HG02884 (cell line): ENCODE results near the gene SLC48A1.

Experiments used
- ATAC-seq: cut with Tn5 transposase; IDR thresholded peaks from one replicate; pipeline ENCODE4 v1.9.1; 2021; ENCODE audit warnings: mild to moderate bottlenecking, moderate library complexity; ENCODE audit not compliant: unreplicated experiment

Gene SLC48A1

GRCh38 chr12:47821346-47821706 is 48.3 kb downstream of the SLC48A1 start:
- no peak for ATAC-seq

DNA sequence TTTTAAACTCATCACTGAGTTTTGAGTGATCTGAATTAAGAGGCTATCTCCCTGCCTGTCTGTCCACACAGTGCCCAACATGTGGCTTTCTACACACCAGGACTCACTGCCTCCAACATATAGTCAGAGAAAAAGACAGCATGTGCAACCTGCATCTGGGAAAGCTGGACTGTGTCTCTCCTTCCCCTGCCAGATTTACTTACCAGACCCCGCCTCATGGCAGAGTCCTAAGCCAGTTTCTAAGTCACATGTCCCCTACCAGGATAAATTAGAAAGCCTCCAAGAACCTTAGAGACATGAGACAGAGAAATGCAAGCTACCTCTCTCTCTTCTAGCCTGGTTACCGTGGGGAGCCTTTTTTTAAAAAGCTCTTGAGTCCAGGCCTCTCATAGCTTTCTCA is 49.4 kb downstream of the SLC48A1 start:
- no peak for ATAC-seq

DNA sequence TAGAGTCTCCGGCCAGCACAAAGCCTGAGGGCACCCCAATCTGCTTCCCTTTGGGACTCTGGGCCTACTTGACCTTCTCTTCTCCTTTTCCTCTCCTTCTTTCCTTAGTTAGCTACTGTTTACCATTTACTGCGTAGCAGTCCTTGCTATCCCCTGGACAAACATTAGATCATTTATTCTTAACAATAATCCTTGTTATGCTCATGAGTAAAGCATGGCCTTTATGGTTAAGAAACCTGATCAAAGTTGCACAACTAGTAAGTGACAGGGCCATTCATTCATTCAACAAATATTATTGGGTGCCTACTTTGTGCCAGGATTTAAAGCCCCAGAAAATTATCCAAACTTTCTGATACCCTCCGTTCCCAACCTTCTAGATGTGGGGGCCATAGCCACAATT is 49.8 kb downstream of the SLC48A1 start:
- no peak for ATAC-seq

DNA sequence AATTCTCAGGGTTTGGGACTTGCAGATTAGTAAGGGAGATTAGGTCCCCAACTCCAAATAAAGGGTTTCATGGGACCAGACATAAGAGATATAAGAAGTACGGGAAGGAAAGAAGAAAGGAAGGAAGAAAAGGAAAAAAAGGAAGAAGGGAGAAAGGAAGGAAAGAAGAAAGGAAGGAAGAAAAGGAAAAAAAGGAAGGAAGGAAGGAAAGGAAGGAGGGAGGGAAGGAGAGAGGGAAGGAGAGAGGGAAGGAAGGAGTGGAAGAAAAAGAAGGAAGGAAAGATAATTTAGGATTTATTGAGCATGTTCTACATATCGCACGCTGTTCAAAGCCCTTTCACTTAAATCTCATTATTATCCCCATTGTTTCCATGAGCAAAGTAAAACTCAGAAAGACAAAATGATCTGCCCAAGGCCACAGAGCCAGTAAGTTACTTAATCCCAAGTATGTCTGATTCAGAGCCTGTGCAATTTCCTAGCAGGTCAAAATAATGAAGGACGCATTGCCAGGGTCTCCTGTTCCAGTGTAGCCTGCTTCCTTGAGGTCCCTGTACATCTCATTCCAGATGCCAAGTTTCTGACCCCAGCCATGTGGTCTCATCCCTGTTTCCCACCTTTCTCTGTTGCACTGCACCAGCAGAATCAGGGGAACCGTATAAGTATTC is 50.5 kb downstream of the SLC48A1 start:
- ATAC-seq, result no peak

DNA sequence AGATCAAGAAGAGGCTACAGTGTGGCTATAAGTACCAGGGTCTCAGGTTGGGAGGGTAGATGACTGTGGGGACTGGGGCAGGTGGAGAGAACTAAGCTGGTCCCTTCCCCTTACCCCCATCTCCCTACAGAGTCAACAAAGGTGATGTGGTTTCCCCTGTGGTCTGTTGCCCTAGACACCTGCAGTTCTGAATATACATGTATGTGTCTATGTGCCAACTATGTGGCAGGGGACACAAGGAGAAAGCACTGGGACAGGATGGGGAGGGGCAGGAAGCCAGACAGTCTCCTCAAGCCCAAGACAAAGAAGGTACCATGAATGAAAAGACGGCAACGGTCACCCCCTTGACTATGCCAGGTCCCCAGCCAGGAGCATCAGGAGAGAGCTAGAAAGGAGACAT is 51.2 kb downstream of the SLC48A1 start:
- ATAC-seq, result no peak

- no peak for ATAC-seq
These were observed 51.6 kb downstream of the SLC48A1 start for GRCh38 chr12:47824635-47825034.

GRCh38 chr12:47825173-47825639 is 52.2 kb downstream of the SLC48A1 start:
- ATAC-seq, result no peak

DNA sequence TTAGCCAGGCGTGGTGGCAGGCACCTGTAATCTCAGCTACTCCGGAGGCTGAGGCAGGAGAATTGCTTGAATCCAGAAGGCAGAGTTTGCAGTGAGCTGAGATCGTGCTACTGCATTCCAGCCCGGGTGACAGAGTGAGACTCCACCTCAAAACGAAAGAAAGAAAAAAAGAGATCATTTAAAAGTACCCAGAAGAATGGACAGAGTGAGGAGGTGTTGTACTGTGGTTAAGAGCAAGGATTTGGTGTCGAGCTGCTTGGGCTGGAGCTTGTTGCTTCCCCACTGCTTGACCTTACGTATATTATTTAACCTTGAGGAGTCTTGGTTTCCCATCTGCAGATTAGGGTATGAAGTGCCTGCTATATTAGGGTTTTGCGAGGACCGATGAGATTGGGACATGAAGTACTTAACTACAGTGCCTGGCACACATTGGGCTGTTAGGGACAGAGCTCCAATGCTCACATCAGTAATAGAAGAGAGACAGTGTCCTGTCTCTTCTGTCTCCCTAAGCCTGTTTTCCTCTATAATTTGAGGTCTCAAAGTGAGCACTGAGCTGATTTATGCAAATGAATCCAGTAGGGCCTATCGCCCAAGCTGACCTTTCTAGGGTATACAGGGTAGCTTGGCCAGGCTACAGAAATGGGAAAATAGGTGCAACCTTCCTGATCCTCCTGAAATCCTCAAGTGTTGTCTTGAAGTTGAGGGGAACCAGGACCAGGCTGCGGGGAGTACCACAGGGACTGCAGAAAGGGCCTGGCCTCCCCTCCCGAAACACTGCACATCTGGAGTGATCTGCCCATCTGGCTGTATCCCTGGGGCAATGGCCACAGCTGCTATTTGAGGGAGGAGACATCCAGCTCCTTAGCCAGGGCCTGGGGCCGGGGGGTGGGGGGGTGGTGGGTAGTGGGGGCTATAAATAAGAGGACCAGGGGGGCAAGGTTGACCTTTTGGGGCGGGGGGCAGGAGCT is 55.3 kb downstream of the SLC48A1 start:
- ATAC-seq, result no peak

GRCh38 chr12:47828976-47829482 is 56.0 kb downstream of the SLC48A1 start:
- no peak for ATAC-seq

DNA sequence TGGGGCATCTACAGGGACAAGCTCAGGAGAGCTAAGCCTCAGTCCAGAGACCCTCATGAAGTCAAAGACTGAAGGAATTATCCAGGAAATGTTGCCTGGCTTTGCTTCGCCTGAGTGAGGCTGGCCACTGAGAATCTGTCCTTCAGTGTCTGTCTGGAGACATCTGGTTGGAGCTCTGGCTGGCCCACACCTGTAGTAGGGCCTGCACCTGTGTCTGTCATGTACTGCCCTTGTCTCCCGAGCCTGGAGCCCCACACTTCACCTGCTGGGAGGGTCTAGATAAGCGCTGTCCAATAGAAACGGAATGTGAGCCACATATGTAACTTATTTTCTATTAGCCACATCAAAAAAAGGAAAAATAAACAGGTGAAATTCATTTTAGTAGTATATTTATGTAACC is 56.5 kb downstream of the SLC48A1 start:
- ATAC-seq, result no peak
